Esophagus (tissue), 2 donors: ENCODE results near the gene TBXA2R. TPM values are rescaled to one million over a fixed set of nuclear protein-coding genes. Genes with fewer than 3 reads are reported as not detected.

ENCODE experiments used
- H3K27ac ChIP-seq, 2 donors: one replicate each; pipeline ENCODE4 v1.5.1; 2013; ENCODE audit warnings: low read depth in 2 of 2, mild to moderate bottlenecking in 2 of 2, inconsistent platforms in 1 of 2, low read length in 1 of 2, moderate library complexity in 1 of 2
- H3K27me3 ChIP-seq, 2 donors: one replicate each; pipeline ENCODE4 v1.6.1; 2013; ENCODE audit warnings: low read length in 2 of 2, control low read depth in 1 of 2, mild to moderate bottlenecking in 1 of 2; ENCODE audit not compliant: insufficient read depth in 2 of 2, control insufficient read depth in 1 of 2
- H3K36me3 ChIP-seq, 2 donors: one replicate each; pipeline ENCODE4 v1.6.1; 2013; ENCODE audit warnings: low read length in 1 of 2; ENCODE audit not compliant: control insufficient read depth in 2 of 2, insufficient read depth in 2 of 2
- H3K4me1 ChIP-seq, 2 donors: one replicate each; pipeline ENCODE4 v1.6.1; 2013; ENCODE audit warnings: low read length in 1 of 2; ENCODE audit not compliant: control insufficient read depth in 2 of 2, insufficient read depth in 2 of 2
- H3K4me3 ChIP-seq, 2 donors: one replicate each; pipeline ENCODE4 v1.5.1; 2013; ENCODE audit warnings: low read length in 2 of 2, mild to moderate bottlenecking in 2 of 2, low read depth in 1 of 2, moderate library complexity in 1 of 2
- H3K9me3 ChIP-seq, 2 donors: one replicate each; pipeline ENCODE4 v1.6.1; 2013; ENCODE audit warnings: mild to moderate bottlenecking in 2 of 2, low read depth in 1 of 2, low read length in 1 of 2, moderate library complexity in 1 of 2; ENCODE audit not compliant: control insufficient read depth in 2 of 2, insufficient read depth in 1 of 2
- WGBS, 2 donors: extraction: QIAGEN DNeasy Blood & Tissue Kit; methylation state at CpG; one replicate each; pipeline ENCODE4 v1.1.7; 2013; 5-methylcytosine and 5-hydroxymethylcytosine counted together
- polyA plus RNA-seq, 2 donors: library from polyadenylated mRNA; stranded (reverse); fragments of 200-250 nt; gene quantifications; one replicate each; pipeline ENCODE4 v1.2.3, GENCODE V29; 2013
- donor health status: healthy with polysubstance abuse.
- donor health status: Bipolar disorder and iron deficiency.

The TBXA2R gene
- polyA plus RNA-seq, 2 donors, result 0.59 to 0.64 TPM

- Histone ChIP-seq H3K4me1 (peaks cover 3 to 12% of the 10 kb centered on the region in 2 donors), H3K27me3 (no peaks in the 10 kb centered on the region), H3K36me3 (peaks cover 0 to 34% of the 10 kb centered on the region in 2 donors), H3K9me3 (no peaks in the 10 kb centered on the region), H3K27ac (no peak overlapping the region), H3K4me3 (no peak overlapping the region)
- WGBS, 2 donors, result 86 to 87% methylated on average over 22 to 24 of the region's 24 CpGs
These were observed 14.3 kb upstream of the TBXA2R start for GRCh38 chr19:3620817-3621547.

GRCh38 chr19:3620145-3620816 lies 13.6 kb upstream of the TBXA2R start:
- H3K9me3 ChIP-seq, result no peaks in the 10 kb centered on the region
- peaks cover 3 to 7% of the 10 kb centered on the region in 2 donors for H3K4me1 ChIP-seq
- WGBS, 2 donors, result 82 to 86% methylated on average over 18 to 19 of the region's 19 CpGs
- H3K4me3 ChIP-seq, result no peak overlapping the region
- peaks cover 0 to 40% of the 10 kb centered on the region in 2 donors for H3K36me3 ChIP-seq
- H3K27me3 ChIP-seq, result no peaks in the 10 kb centered on the region
- H3K27ac ChIP-seq, result no peak overlapping the region

- Histone ChIP-seq H3K4me1 (peaks cover 3 to 7% of the 10 kb centered on the region in 2 donors), H3K27me3 (no peaks in the 10 kb centered on the region), H3K36me3 (peaks cover 0 to 43% of the 10 kb centered on the region in 2 donors), H3K27ac (no peak overlapping the region), H3K4me3 (no peak overlapping the region), H3K9me3 (no peaks in the 10 kb centered on the region)
- WGBS, 2 donors, result 79 to 84% methylated on average over 16 to 17 of the region's 17 CpGs
These were observed 12.9 kb upstream of the TBXA2R start for GRCh38 chr19:3619631-3620012.

- H3K27ac ChIP-seq, result no peak overlapping the region
- no peaks in the 10 kb centered on the region for H3K9me3 ChIP-seq
- H3K4me3 ChIP-seq, result no peak overlapping the region
- no peaks in the 10 kb centered on the region for H3K27me3 ChIP-seq
- 86 to 91% methylated on average over 30 to 31 of the region's 31 CpGs for WGBS, 2 donors
- peaks cover 3 to 5% of the 10 kb centered on the region in 2 donors for H3K4me1 ChIP-seq
- peaks cover 0 to 43% of the 10 kb centered on the region in 2 donors for H3K36me3 ChIP-seq
These were observed 12.3 kb upstream of the TBXA2R start for GRCh38 chr19:3618811-3619630.

- Histone ChIP-seq H3K9me3 (no peaks in the 10 kb centered on the region), H3K4me3 (no peak overlapping the region), H3K36me3 (peaks cover 0 to 41% of the 10 kb centered on the region in 2 donors), H3K27me3 (no peaks in the 10 kb centered on the region), H3K27ac (peak overlapping the region in 1 of 2 donors; percentile 14), H3K4me1 (peaks cover 0 to 5% of the 10 kb centered on the region in 2 donors)
- 44 to 52% methylated on average over 31 of the region's 31 CpGs for WGBS, 2 donors
These were observed 11.6 kb upstream of the TBXA2R start for GRCh38 chr19:3618144-3618810.

- Histone ChIP-seq H3K9me3 (no peaks in the 10 kb centered on the region), H3K27ac (no peak overlapping the region), H3K36me3 (peaks cover 0 to 44% of the 10 kb centered on the region in 2 donors), H3K27me3 (no peaks in the 10 kb centered on the region), H3K4me1 (peaks cover 0 to 5% of the 10 kb centered on the region in 2 donors), H3K4me3 (no peak overlapping the region)
- 68 to 78% methylated on average over 19 of the region's 19 CpGs for WGBS, 2 donors
These were observed 10.8 kb upstream of the TBXA2R start for GRCh38 chr19:3617463-3617862.

- Histone ChIP-seq H3K27ac (no peak overlapping the region), H3K27me3 (no peaks in the 10 kb centered on the region), H3K36me3 (peaks cover 0 to 45% of the 10 kb centered on the region in 2 donors), H3K4me1 (peaks cover 0 to 5% of the 10 kb centered on the region in 2 donors), H3K9me3 (no peaks in the 10 kb centered on the region), H3K4me3 (no peak overlapping the region)
- WGBS, 2 donors, result 82 to 89% methylated on average over 25 to 26 of the region's 26 CpGs
These were observed 9.0 kb upstream of the TBXA2R start for GRCh38 chr19:3615524-3616135.

GRCh38 chr19:3614858-3615505 lies 8.3 kb upstream of the TBXA2R start:
- no peaks in the 10 kb centered on the region for H3K9me3 ChIP-seq
- peaks cover 0 to 46% of the 10 kb centered on the region in 2 donors for H3K36me3 ChIP-seq
- WGBS, 2 donors, result 86 to 92% methylated on average over 17 to 18 of the region's 18 CpGs
- H3K27me3 ChIP-seq, result no peaks in the 10 kb centered on the region
- peaks cover 0 to 6% of the 10 kb centered on the region in 2 donors for H3K4me1 ChIP-seq
- H3K27ac ChIP-seq, result no peak overlapping the region
- no peak overlapping the region for H3K4me3 ChIP-seq
